Inflammatory macrophage (primary cell): ENCODE results near the gene AZGP1.
A peak's percentile ranks its signal among the peaks of the same experiment; 100 is the strongest.
"Not testable (repeated sequence)": the region's sequence is repeated elsewhere in the genome, so short reads cannot be mapped to it uniquely, and the experiment has no call there.

Experiments
- DNase-seq, 2 donors: peaks; one replicate each; pipeline ENCODE4 v3.0.0-alpha.2; 2020 to 2022

AZGP1 gene

DNA sequence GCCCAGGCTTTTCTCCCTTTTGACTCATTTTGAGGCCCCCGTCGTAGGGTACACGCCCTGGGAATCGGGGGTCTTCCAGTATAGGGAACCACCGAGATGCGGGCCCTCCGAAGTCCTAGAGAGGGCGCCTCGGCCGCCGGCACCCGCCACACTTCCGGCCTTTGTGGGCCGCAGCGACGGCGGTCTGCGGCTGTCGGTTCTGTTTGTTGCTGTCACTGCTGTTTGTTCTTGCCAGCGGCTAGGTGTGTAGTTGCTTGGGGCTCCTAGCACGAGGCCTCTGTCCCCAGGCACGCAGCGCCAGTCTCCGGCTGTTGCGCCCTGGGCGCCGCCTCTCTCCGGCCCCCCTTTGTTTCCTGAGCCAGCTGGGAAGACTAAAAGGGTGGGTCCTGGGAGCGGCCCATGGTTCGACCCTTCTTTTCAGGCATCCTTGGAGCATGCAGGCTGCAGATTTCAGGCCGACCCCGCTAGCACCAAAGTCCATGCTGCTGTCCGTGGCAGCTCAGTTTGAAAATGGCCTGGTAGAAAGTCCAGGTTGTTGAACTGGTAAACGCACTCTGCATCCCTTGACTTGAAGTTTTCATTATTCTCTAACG, 21.8 kb upstream of the AZGP1 start:
- peak; percentile 20 to 44 for DNase-seq

GRCh38 chr7:99996755-99997544, 21.1 kb upstream of the AZGP1 start:
- no peak for DNase-seq

DNA sequence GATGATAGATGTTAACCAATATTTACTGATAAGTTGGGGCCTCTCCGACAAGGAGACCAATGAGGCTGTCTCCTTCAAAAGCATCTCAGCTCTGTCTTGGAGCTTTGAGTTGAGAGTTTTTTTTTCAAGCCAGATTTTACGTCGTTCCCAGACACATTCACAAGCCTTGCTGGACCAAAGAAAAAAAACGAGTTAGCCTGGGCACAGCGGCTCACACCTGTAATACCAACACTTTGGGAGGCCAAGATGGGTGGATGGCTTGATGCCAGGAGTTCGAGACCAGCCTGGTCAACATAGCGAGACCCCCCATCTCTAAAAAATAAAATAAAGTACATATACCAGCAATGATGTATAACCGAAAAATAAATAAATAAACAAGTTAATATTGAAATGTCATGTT, 19.0 kb upstream of the AZGP1 start:
- DNase-seq: no peak

DNA sequence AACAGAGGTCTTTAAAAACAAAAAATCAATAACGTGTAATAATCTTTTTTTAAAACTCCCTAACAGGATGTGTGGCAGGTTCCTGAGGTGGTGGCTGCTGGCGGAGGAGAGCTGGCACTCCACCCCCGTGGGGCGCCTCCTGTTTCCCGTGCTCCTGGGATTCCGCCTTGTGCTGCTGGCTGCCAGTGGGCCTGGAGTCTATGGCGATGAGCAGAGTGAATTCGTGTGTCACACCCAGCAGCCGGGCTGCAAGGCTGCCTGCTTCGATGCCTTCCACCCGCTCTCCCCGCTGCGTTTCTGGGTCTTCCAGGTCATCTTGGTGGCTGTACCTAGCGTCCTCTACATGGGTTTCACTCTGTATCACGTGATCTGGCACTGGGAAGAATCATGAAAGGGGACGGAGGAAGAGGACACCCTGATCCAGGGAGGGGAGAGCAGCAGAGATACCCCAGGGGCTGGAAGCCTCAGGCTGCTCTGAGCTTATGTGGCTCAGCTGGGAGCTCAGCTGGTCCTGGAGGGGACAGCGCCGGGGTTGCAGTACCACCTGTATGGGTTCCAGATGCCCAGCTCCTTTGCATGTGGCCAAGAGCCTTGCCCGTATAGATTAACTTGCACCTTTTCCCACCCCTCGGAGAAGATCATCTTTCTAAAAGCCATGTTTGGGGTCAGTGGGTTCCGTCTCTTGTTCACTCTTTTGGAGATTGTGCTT, 16.7 kb upstream of the AZGP1 start:
- DNase-seq: no peak

GRCh38 chr7:99991543-99991942, 15.7 kb upstream of the AZGP1 start:
- not testable (repeated sequence) for DNase-seq

DNA sequence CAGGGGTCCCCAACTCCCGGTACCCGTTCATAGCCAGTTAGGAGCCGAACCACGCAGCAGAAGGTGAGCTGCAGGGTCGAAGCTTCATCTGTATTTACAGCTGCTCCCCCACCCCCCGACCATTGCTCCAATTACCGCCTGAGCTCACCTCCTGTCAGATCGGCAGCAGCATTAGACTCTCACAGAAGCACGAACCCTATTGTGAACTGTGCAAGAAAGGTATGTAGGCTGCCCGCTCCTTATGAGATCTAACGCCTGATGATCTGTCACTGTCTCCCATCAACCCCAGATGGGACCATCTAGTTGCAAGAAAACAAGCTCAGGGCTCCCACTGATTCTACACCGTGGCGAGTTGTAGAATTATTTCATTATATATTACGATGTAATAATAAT, 14.6 kb upstream of the AZGP1 start:
- DNase-seq: no peak

DNA sequence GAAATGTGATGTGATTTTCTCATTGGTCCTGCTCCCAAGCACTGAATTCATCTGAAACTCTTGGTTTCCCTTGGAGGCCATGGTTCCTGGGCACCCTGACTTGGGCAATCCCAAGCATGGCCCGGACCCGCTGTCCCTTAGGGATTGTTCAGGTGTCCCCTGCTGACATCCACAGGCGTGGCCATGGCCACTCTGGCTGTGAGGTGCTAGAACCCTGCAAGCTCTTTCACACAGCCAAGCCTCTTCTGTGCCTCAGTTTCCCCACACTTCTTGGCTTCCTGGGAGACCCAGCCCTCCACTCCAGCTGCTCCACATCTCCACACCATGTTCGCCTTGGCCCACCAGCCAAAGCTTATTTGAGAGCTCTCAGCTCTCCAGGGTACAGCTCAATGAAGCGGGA, 12.0 kb upstream of the AZGP1 start:
- DNase-seq: no peak

GRCh38 chr7:99987306-99987705, 11.5 kb upstream of the AZGP1 start:
- not testable (repeated sequence) for DNase-seq

- DNase-seq: no peak
These were observed 8.8 kb upstream of the AZGP1 start for GRCh38 chr7:99984593-99984992.

GRCh38 chr7:99981066-99981465, 5.2 kb upstream of the AZGP1 start:
- DNase-seq: not testable (repeated sequence)

GRCh38 chr7:99980448-99980872, 4.6 kb upstream of the AZGP1 start:
- not testable (repeated sequence) for DNase-seq

DNA sequence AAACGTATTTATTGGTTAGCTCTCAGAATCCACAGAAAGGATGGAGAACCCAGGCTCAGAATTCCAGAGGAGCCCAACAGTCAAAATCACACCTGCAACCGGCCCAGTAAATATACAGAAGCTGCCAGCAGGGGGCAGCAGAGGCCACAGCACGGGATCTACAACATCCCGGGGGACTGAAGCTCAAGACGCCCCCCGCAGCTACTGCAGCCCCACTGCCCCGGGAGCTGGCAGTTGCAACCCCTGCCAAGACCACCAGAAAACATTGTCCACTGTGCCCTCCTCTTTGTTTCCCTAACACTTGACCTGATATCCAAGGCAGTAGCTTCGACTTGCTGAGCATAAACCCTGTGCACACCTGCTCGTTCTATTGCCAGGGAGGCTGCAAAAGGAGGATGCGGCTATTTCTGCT, 4.0 kb upstream of the AZGP1 start:
- not testable (repeated sequence) for DNase-seq

DNA sequence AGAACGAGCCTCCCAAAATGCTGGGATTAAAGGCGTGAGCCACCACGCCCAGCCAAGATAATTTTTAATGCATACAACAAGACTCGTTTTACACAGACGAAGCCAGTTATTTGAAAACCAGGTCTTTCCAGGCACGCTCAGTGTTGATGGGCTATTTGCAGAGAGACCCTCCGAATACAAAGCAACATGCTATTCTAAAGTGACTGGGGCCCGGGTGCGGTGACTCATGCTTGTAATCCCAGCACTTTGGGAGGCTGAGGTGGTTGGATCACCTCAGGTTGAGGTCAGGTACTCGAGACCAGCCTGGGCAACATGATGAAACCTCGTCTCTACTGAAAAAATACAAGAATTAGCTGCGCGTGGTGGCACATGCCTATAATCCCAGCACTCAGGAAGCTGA, 795 bp upstream of the AZGP1 start:
- DNase-seq: no peak

DNA sequence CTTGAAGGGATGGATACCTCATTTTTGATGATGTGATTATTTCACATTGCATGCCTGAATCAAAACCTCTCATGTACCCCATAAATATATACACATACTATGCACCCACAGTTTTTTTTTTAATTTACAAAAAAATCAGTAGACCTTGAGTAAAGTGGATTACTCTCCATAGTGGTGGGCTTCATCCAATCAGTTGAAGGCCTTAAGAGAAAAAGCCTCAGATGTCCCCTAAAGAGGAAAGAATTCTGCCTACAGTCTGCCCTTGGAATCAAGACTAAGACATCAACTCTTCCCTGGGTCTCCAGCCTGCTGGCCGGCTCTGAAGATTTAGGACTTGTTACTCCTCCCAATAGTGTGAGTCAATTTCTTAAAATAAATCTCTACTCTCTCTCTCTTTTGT, 1.1 kb downstream of the AZGP1 start:
- no peak for DNase-seq

DNA sequence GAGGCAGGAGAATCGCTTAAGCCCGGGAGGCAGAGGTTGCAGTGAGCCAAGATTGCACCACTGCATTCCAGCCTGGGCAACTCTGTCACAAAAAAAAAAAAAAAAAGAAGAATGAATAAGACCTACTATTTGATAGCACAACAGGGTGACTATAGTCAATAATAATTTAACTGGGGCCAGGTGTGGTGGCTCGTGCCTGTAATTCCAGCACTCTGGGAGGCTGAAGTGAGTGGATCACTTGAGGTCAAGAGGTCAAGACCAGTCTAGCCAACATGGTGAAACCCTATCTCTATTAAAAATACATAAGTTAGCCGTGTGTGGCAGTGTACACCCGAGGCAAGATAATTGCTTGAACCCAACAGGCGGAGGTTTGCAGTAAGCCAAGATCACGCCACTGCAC, 2.0 kb downstream of the AZGP1 start:
- not testable (repeated sequence) for DNase-seq

DNA sequence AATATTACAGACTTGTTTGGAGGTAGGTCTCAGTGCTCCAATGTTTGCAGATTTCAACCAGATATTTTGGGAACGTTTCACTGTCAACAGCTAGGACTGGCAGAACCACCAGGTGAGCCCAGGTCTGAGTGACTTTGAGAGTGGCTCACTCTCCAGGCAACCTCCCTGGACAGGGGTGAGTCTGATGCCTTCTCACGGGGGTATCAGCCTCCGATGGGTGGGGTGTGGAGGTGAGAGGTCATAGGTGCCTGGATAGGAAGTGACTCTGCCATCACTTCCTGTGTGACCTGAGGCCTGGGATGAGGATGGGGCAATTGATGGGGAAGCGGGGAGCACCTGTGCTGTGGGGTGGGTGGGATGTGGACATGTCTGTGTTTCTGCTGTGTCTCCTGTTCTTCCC, 4.6 kb downstream of the AZGP1 start:
- no peak for DNase-seq

- not testable (repeated sequence) for DNase-seq
These were observed 6.0 kb downstream of the AZGP1 start for GRCh38 chr7:99969813-99970212.

DNA sequence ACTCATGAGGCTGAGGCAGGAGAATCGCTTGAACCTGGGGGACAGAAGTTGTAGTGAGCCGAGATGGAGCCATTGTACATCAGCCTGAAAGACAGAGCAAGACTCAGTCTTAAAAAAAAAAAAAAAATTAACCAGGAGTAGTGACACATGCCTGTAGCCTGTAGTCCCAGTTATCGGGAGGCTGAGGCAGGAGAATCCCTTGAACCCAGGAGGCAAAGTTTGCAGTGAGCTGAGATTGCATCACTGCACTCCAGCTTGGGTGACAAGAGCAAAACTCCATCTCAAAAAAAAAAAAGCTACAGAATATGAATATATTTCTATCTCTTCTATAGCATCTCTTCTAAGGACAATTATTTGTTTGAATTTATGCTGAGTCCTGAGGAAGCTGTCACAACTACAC, 6.5 kb downstream of the AZGP1 start:
- no peak for DNase-seq

DNA sequence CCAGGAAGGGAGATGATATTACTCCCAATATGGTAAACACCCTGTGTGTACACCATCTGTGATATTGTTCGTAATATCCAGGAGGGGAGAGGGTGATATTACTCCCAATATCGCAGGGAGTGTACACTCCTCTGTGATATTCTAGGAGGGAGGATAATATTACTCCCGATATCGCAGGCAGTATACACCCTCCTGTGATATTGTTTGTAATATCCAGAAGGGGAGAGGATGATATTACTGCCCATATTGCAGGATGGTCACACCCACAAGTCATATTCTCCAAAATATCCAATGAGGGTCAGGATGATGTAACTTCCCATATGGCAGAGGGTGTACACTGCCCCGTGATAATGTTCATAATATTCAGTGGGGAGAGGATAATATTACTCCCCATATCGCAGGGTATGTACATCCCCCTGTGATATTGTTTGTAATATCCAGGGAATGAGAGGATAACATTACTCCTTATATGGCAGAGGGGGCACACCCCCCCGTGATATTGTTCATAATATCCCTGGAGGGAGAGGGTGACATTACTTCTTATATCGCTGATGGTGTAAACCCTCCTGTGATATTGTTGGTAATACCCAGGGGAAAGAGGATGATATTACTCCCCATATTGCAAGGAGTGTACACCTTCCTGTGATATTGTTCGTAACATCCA, 17.1 kb downstream of the AZGP1 start:
- DNase-seq: no peak

DNA sequence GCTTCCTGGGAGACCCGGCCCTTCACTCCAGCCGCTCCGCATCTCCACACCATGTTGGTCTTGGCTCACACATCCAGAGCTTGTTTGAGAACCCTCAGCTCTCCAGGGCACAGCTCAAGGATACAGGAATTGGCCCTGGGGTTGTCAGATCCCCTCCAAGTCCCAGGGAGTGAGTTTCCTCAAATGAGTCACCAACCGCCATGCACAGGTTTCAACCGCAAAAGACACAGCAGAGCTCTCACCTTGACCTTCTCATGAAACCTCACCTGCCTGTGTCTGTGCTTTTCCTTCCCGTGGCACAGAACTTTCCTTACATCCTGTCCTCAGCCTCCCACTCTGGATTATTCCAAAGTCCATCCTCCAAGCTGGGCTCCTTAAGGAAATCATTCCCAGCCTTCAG, 20.6 kb downstream of the AZGP1 start:
- no peak for DNase-seq

- not testable (repeated sequence) for DNase-seq
These were observed 21.2 kb downstream of the AZGP1 start for GRCh38 chr7:99954643-99955042.

GRCh38 chr7:99953649-99954048, 22.2 kb downstream of the AZGP1 start:
- peak; percentile 74 to 89 for DNase-seq

DNA sequence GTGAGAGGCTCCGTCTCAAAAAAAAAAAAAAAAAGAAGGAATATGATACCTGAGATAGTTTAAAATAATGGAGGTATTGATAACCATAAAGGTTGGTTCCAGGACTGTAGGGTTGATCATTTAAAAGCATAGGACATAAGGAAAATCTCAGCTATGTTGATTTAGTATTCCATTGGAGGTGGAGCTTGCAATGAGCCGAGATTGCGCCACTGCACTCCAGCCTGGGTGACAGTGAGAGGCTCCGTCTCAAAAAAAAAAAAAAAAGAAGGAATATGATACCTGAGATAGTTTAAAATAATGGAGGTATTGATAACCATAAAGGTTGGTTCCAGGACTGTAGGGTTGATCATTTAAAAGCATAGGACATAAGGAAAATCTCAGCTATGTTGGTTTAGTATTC, 23.2 kb downstream of the AZGP1 start:
- not testable (repeated sequence) for DNase-seq
